ENCODE measurements around the gene HNF1A.
"Not testable (repeated sequence)": the region's sequence is repeated elsewhere in the genome, so short reads cannot be mapped to it uniquely, and the experiment has no call there.

HNF1A gene

GRCh38 chr12:120943482-120943881 is 34.9 kb upstream of the HNF1A start:
- ChIA-PET CTCF (interaction anchor here (0.9 kb wide), 1 partner anchor 35 kb away, joined by 3 read pairs; the partner anchor contains the start of gene HNF1A), POLR2A (no interaction called here)
- DNase-seq (ENCODE audit: extremely low spot score) = no peak
- no peak for TF ChIP-seq L3MBTL2 (conservative IDR thresholded peaks at IDR 0.05)
- TF ChIP-seq CTBP1 (IDR thresholded peaks at IDR 0.05; ENCODE audit: borderline replicate concordance) = no peak
- no peak for TF ChIP-seq BHLHE40 (IDR thresholded peaks at IDR 0.05; ENCODE audit: borderline replicate concordance)
- no peak for TF ChIP-seq ZNF384 (IDR thresholded peaks at IDR 0.05)
- no peak for TF ChIP-seq HDGF (IDR thresholded peaks at IDR 0.05; ENCODE audit: borderline replicate concordance)
- no peak for TF ChIP-seq LEF1 (IDR thresholded peaks at IDR 0.05; ENCODE audit: borderline replicate concordance)

GRCh38 chr12:120944645-120945217 is 33.6 kb upstream of the HNF1A start:
- TF ChIP-seq TARDBP (IDR thresholded peaks at IDR 0.05) = no peak
- no peak for TF ChIP-seq SUZ12 (IDR thresholded peaks at IDR 0.05)
- no peak for TF ChIP-seq BHLHE40 (IDR thresholded peaks at IDR 0.05; ENCODE audit: borderline replicate concordance)
- no peak for TF ChIP-seq FOXK2 (IDR thresholded peaks at IDR 0.05)
- TF ChIP-seq ZNF384 (IDR thresholded peaks at IDR 0.05) = no peak
- TF ChIP-seq FOXM1 (IDR thresholded peaks at IDR 0.05; ENCODE audit: borderline replicate concordance) = no peak
- TF ChIP-seq FOXA1 (IDR thresholded peaks at IDR 0.05) = no peak
- TF ChIP-seq HDGF (IDR thresholded peaks at IDR 0.05; ENCODE audit: borderline replicate concordance) = no peak
- TF ChIP-seq CTBP1 (IDR thresholded peaks at IDR 0.05; ENCODE audit: borderline replicate concordance) = no peak
- no peak for TF ChIP-seq SP1 (IDR thresholded peaks at IDR 0.05)
- TF ChIP-seq ARNT (IDR thresholded peaks at IDR 0.05) = no peak
- TF ChIP-seq L3MBTL2 (conservative IDR thresholded peaks at IDR 0.05) = no peak
- TF ChIP-seq ELF4 (IDR thresholded peaks at IDR 0.05) = no peak
- no peak for TF ChIP-seq NFRKB (IDR thresholded peaks at IDR 0.05)
- TF ChIP-seq LEF1 (IDR thresholded peaks at IDR 0.05; ENCODE audit: borderline replicate concordance) = no peak
- CTCF ChIA-PET = interaction anchor here (1.0 kb wide), 1 partner anchor 27 kb away, joined by 3 read pairs; no protein-coding TSS in a partner anchor

GRCh38 chr12:120945516-120945915 is 32.8 kb upstream of the HNF1A start:
- POLR2A ChIA-PET; DNase-seq (ENCODE audit: extremely low spot score): not testable (repeated sequence)
- CTCF ChIA-PET = interaction anchor here (1.0 kb wide), 1 partner anchor 26 kb away, joined by 3 read pairs; no protein-coding TSS in a partner anchor

More at GRCh38 chr12:120944645-120945217, 33.6 kb upstream of the HNF1A start:
- POLR2A ChIA-PET = no interaction called here
- DNase-seq (ENCODE audit: extremely low spot score) = peak; percentile 70

GRCh38 chr12:120950260-120950799 is 28.0 kb upstream of the HNF1A start:
- CTCF ChIA-PET = interaction anchor here (0.7 kb wide), 1 partner anchor 21 kb away, joined by 3 read pairs; no protein-coding TSS in a partner anchor
- DNase-seq (ENCODE audit: extremely low spot score); POLR2A ChIA-PET: not testable (repeated sequence)

- POLR2A ChIA-PET = no interaction called here
- TF ChIP-seq NFRKB (IDR thresholded peaks at IDR 0.05) = no peak
- no peak for TF ChIP-seq FOXA1 (IDR thresholded peaks at IDR 0.05)
- TF ChIP-seq SUZ12 (IDR thresholded peaks at IDR 0.05) = no peak
- no peak for TF ChIP-seq FOXK2 (IDR thresholded peaks at IDR 0.05)
- no peak for TF ChIP-seq PKNOX1 (IDR thresholded peaks at IDR 0.05)
- no peak for TF ChIP-seq L3MBTL2 (conservative IDR thresholded peaks at IDR 0.05)
- no peak for TF ChIP-seq FOXM1 (IDR thresholded peaks at IDR 0.05; ENCODE audit: borderline replicate concordance)
- TF ChIP-seq ELF4 (IDR thresholded peaks at IDR 0.05) = no peak
- no peak for TF ChIP-seq BHLHE40 (IDR thresholded peaks at IDR 0.05; ENCODE audit: borderline replicate concordance)
- no peak for TF ChIP-seq HDGF (IDR thresholded peaks at IDR 0.05; ENCODE audit: borderline replicate concordance)
- no peak for TF ChIP-seq CTBP1 (IDR thresholded peaks at IDR 0.05; ENCODE audit: borderline replicate concordance)
- no peak for TF ChIP-seq TARDBP (IDR thresholded peaks at IDR 0.05)
- TF ChIP-seq LEF1 (IDR thresholded peaks at IDR 0.05; ENCODE audit: borderline replicate concordance) = no peak
- CTCF ChIA-PET = interaction anchor here (0.7 kb wide), 1 partner anchor 21 kb away, joined by 3 read pairs; no protein-coding TSS in a partner anchor
- no peak for DNase-seq (ENCODE audit: extremely low spot score)
These were observed 27.5 kb upstream of the HNF1A start for GRCh38 chr12:120950807-120951206.

- TF ChIP-seq PKNOX1 (IDR thresholded peaks at IDR 0.05) = peak; percentile 24; the same call in 1 of the 2 replicates
- no peak for TF ChIP-seq ZNF384 (IDR thresholded peaks at IDR 0.05)
- no peak for DNase-seq (ENCODE audit: extremely low spot score)
- ChIA-PET POLR2A (no interaction called here), CTCF (interaction anchor here (1.0 kb wide), 1 partner anchor 63 kb away, joined by 3 read pairs; no protein-coding TSS in a partner anchor)
These were observed 23.1 kb upstream of the HNF1A start for GRCh38 chr12:120955232-120955631.

GRCh38 chr12:120956579-120957300 is 21.6 kb upstream of the HNF1A start:
- ChIA-PET CTCF (no interaction called here), POLR2A (no interaction called here)
- no peak for TF ChIP-seq NFRKB (IDR thresholded peaks at IDR 0.05)
- no peak for TF ChIP-seq HDGF (IDR thresholded peaks at IDR 0.05; ENCODE audit: borderline replicate concordance)
- no peak for TF ChIP-seq SUZ12 (IDR thresholded peaks at IDR 0.05)
- no peak for TF ChIP-seq ELF4 (IDR thresholded peaks at IDR 0.05)
- no peak for TF ChIP-seq L3MBTL2 (conservative IDR thresholded peaks at IDR 0.05)
- no peak for TF ChIP-seq FOXM1 (IDR thresholded peaks at IDR 0.05; ENCODE audit: borderline replicate concordance)
- no peak for TF ChIP-seq FOXK2 (IDR thresholded peaks at IDR 0.05)
- TF ChIP-seq FOXA1 (IDR thresholded peaks at IDR 0.05) = no peak
- no peak for TF ChIP-seq BHLHE40 (IDR thresholded peaks at IDR 0.05; ENCODE audit: borderline replicate concordance)
- no peak for TF ChIP-seq ZNF384 (IDR thresholded peaks at IDR 0.05)
- no peak for TF ChIP-seq TARDBP (IDR thresholded peaks at IDR 0.05)
- TF ChIP-seq LEF1 (IDR thresholded peaks at IDR 0.05; ENCODE audit: borderline replicate concordance) = no peak
- TF ChIP-seq SP1 (IDR thresholded peaks at IDR 0.05) = no peak
- no peak for TF ChIP-seq PKNOX1 (IDR thresholded peaks at IDR 0.05)
- TF ChIP-seq CTBP1 (IDR thresholded peaks at IDR 0.05; ENCODE audit: borderline replicate concordance) = no peak
- TF ChIP-seq ARNT (IDR thresholded peaks at IDR 0.05) = no peak
- no peak for DNase-seq (ENCODE audit: extremely low spot score)

Measured in HEK293T (cell line).